GM20431 (cell line): ENCODE results near the gene BTN1A1.

Experiments used
- in situ Hi-C: fragments of 300-500 bp; cut with MseI, MboI; formaldehyde crosslinking; loops from one replicate; pipeline ENCODE4 v1.15.0; 2020; ENCODE audit warnings: low sequenced_read_pairs; ENCODE audit not compliant: unreplicated experiment

Gene BTN1A1

GRCh38 chr6:26554697-26555504, 54.8 kb downstream of the BTN1A1 start:
- in situ Hi-C loops: no loop called here

GRCh38 chr6:26555505-26556262, 55.6 kb downstream of the BTN1A1 start:
- in situ Hi-C loops: no loop called here

GRCh38 chr6:26556263-26557070, 56.4 kb downstream of the BTN1A1 start:
- in situ Hi-C loops: no loop called here
